GM19025 (cell line): ENCODE data around the gene DCLK1.

Source experiments
- ATAC-seq: cut with Tn5 transposase; IDR thresholded peaks from one replicate; pipeline ENCODE4 v1.9.1; 2021; ENCODE audit warnings: mild to moderate bottlenecking, low read depth, moderate library complexity; ENCODE audit not compliant: unreplicated experiment

The DCLK1 gene

GRCh38 chr13:35797244-35797643, 333.9 kb downstream of the DCLK1 start:
- ATAC-seq = no peak

GRCh38 chr13:35796623-35797022, 334.6 kb downstream of the DCLK1 start:
- ATAC-seq = no peak

GRCh38 chr13:35794734-35795389, 336.3 kb downstream of the DCLK1 start:
- ATAC-seq = no peak

- no peak for ATAC-seq
These were observed 337.4 kb downstream of the DCLK1 start for GRCh38 chr13:35793823-35794222.

GRCh38 chr13:35792911-35793310, 338.3 kb downstream of the DCLK1 start:
- no peak for ATAC-seq

GRCh38 chr13:35792021-35792420, 339.2 kb downstream of the DCLK1 start:
- no peak for ATAC-seq

GRCh38 chr13:35791184-35791851, 339.9 kb downstream of the DCLK1 start:
- no peak for ATAC-seq

GRCh38 chr13:35789335-35790165, 341.6 kb downstream of the DCLK1 start:
- ATAC-seq = peak; percentile 80

- no peak for ATAC-seq
These were observed 343.2 kb downstream of the DCLK1 start for GRCh38 chr13:35787937-35788336.

- no peak for ATAC-seq
These were observed 345.4 kb downstream of the DCLK1 start for GRCh38 chr13:35785576-35786303.

GRCh38 chr13:35784286-35784951, 346.8 kb downstream of the DCLK1 start:
- ATAC-seq = no peak

- ATAC-seq = no peak
These were observed 348.4 kb downstream of the DCLK1 start for GRCh38 chr13:35782793-35783192.

- no peak for ATAC-seq
These were observed 349.9 kb downstream of the DCLK1 start for GRCh38 chr13:35781036-35782000.

GRCh38 chr13:35780613-35781012, 350.6 kb downstream of the DCLK1 start:
- ATAC-seq = no peak

- ATAC-seq = no peak
These were observed 359.3 kb downstream of the DCLK1 start for GRCh38 chr13:35771898-35772297.

- ATAC-seq = no peak
These were observed 360.4 kb downstream of the DCLK1 start for GRCh38 chr13:35770756-35771297.

- no peak for ATAC-seq
These were observed 361.4 kb downstream of the DCLK1 start for GRCh38 chr13:35769812-35770211.

- no peak for ATAC-seq
These were observed 362.6 kb downstream of the DCLK1 start for GRCh38 chr13:35768551-35768950.

- no peak for ATAC-seq
These were observed 363.1 kb downstream of the DCLK1 start for GRCh38 chr13:35768073-35768472.
